Astrocyte (in vitro differentiated cells and primary cell): ENCODE measurements around the gene SIGLEC12. TPM values are rescaled to one million over a fixed set of nuclear protein-coding genes. Genes with fewer than 3 reads are reported as not detected.

Experiments used
- DNase-seq: peaks from one replicate; pipeline ENCODE4 v3.0.0-alpha.2; 2010; ENCODE audit warnings: low read depth
- FAIRE-seq: peaks from 2 replicates; lab custom pipeline; 2011; peaks lifted over from hg19 to GRCh38; lab: Jason Lieb, UNC
- H2AFZ ChIP-seq: 2 replicates; pipeline ENCODE4 v1.6.0; 2012; ENCODE audit warnings: low read depth, low read length, inconsistent platforms
- H3K27ac ChIP-seq: 2 replicates; pipeline ENCODE4 v1.5.1; 2011; ENCODE audit warnings: low read depth, low read length, inconsistent platforms
- H3K27me3 ChIP-seq: 2 replicates; pipeline ENCODE4 v1.6.0; 2011; ENCODE audit warnings: low read length, inconsistent platforms; ENCODE audit not compliant: insufficient read depth
- H3K36me3 ChIP-seq: 2 replicates; pipeline ENCODE4 v1.5.1; 2011; ENCODE audit warnings: low read length, inconsistent platforms; ENCODE audit not compliant: insufficient read depth
- H3K4me1 ChIP-seq: 2 replicates; pipeline ENCODE4 v1.5.1; 2011; ENCODE audit warnings: low read length, inconsistent platforms; ENCODE audit not compliant: insufficient read depth
- H3K4me2 ChIP-seq: 2 replicates; pipeline ENCODE4 v1.6.0; 2012; ENCODE audit warnings: low read length, inconsistent platforms
- H3K4me3 ChIP-seq: 2 replicates; pipeline ENCODE4 v1.5.1; 2011; ENCODE audit warnings: low read depth, mild to moderate bottlenecking, low read length, inconsistent platforms; ENCODE audit not compliant: insufficient read depth
- H3K79me2 ChIP-seq: 2 replicates; pipeline ENCODE4 v1.6.0; 2012; ENCODE audit warnings: mild to moderate bottlenecking, low read length, inconsistent platforms; ENCODE audit not compliant: insufficient read depth
- H3K9ac ChIP-seq: 2 replicates; pipeline ENCODE4 v1.6.0; 2012; ENCODE audit warnings: mild to moderate bottlenecking, low read length, inconsistent platforms
- H3K9me3 ChIP-seq: 2 replicates; pipeline ENCODE4 v1.5.1; 2012; ENCODE audit warnings: low read depth, mild to moderate bottlenecking, low read length, inconsistent platforms; ENCODE audit not compliant: insufficient read depth
- H4K20me1 ChIP-seq: 2 replicates; pipeline ENCODE4 v1.6.0; 2012; ENCODE audit warnings: low read length, inconsistent platforms; ENCODE audit not compliant: insufficient read depth
- H3K27ac Mint-ChIP-seq: one replicate; pipeline ENCODE4 v1.8.0; 2021; ENCODE audit warnings: mild to moderate bottlenecking, mixed read lengths; ENCODE audit not compliant: unreplicated experiment
- H3K27me3 Mint-ChIP-seq: one replicate; pipeline ENCODE4 v1.8.0; 2021; ENCODE audit warnings: low read depth, mixed read lengths; ENCODE audit not compliant: unreplicated experiment
- H3K36me3 Mint-ChIP-seq: one replicate; pipeline ENCODE4 v1.8.0; 2021; ENCODE audit warnings: low read depth, mixed read lengths; ENCODE audit not compliant: unreplicated experiment
- H3K4me1 Mint-ChIP-seq: one replicate; pipeline ENCODE4 v1.8.0; 2021; ENCODE audit warnings: low read depth, mixed read lengths; ENCODE audit not compliant: unreplicated experiment
- H3K4me3 Mint-ChIP-seq: one replicate; pipeline ENCODE4 v1.8.0; 2021; ENCODE audit warnings: mild to moderate bottlenecking, moderate library complexity, mixed read lengths; ENCODE audit not compliant: unreplicated experiment
- H3K9me3 Mint-ChIP-seq: one replicate; pipeline ENCODE4 v1.8.0; 2021; ENCODE audit warnings: mild to moderate bottlenecking, mixed read lengths; ENCODE audit not compliant: unreplicated experiment
- EZH2 ChIP-seq: IDR thresholded peaks from 2 replicates; pipeline ENCODE4 v1.6.1; 2012; ENCODE audit warnings: mild to moderate bottlenecking, low read length, inconsistent platforms; ENCODE audit not compliant: insufficient read depth
- total RNA-seq: library from RNA; stranded (reverse); gene quantifications from 2 replicates; pipeline ENCODE4 v1.2.1, GENCODE V29; 2021
- TF ChIP-seq, protein P1 (sequence below): IDR thresholded peaks from 2 replicates; pipeline ENCODE4 v1.5.1; 2011; ENCODE audit warnings: low read depth, mild to moderate bottlenecking, inconsistent platforms, low read length, moderate library complexity; ENCODE audit not compliant: insufficient read depth

SIGLEC12 gene
- total RNA-seq, 1 donor from 2014 or later = not detected

DNA sequence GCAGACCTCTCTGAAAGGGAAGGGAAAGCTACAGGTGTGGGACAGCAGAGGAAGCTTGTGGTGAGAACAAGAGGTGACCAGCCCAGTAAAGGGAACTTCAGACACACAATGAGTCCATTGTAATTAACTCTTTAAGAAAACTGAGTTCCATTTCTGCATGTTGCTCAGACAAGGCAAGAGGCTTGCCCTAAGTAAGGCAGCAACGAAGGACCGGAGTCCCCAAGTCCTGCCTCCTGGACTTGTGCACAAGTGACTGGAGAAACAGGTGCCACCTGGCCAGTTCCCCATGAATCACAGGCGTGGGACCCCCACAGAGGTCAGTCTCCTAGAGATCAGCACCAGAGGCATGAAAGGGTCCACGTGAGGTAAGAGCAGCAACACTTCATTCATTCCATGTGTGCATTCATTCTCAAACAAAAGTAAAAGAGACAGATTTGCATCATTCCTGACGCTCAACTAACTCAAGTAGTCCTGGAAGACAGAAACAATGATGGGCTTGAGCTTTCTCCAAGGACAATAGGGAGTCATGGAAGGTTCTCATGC is 44.6 kb upstream of the SIGLEC12 start:
- no peak for FAIRE-seq
- Histone ChIP-seq H4K20me1 (no peaks in the 10 kb centered on the region), H2AFZ (no peak overlapping the region), H3K27ac (no peak overlapping the region), H3K27me3 (no peaks in the 10 kb centered on the region), H3K79me2 (no peaks in the 10 kb centered on the region), H3K4me1 (no peaks in the 10 kb centered on the region), H3K36me3 (no peaks in the 10 kb centered on the region), H3K4me2 (no peak overlapping the region), H3K4me3 (no peak overlapping the region), H3K9me3 (peaks cover 3% of the 10 kb centered on the region), H3K9ac (no peak overlapping the region)
- Mint-ChIP-seq H3K9me3 (peaks cover 13% of the 10 kb centered on the region), H3K27me3 (peaks cover 21% of the 10 kb centered on the region), H3K4me1 (peaks cover 4% of the 10 kb centered on the region), H3K4me3 (no peak overlapping the region), H3K27ac (no peak overlapping the region), H3K36me3 (no peaks in the 10 kb centered on the region)
- TF ChIP-seq, protein P1, sequence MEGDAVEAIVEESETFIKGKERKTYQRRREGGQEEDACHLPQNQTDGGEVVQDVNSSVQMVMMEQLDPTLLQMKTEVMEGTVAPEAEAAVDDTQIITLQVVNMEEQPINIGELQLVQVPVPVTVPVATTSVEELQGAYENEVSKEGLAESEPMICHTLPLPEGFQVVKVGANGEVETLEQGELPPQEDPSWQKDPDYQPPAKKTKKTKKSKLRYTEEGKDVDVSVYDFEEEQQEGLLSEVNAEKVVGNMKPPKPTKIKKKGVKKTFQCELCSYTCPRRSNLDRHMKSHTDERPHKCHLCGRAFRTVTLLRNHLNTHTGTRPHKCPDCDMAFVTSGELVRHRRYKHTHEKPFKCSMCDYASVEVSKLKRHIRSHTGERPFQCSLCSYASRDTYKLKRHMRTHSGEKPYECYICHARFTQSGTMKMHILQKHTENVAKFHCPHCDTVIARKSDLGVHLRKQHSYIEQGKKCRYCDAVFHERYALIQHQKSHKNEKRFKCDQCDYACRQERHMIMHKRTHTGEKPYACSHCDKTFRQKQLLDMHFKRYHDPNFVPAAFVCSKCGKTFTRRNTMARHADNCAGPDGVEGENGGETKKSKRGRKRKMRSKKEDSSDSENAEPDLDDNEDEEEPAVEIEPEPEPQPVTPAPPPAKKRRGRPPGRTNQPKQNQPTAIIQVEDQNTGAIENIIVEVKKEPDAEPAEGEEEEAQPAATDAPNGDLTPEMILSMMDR = no peak
- no peak for TF ChIP-seq EZH2
- DNase-seq = no peak

DNA sequence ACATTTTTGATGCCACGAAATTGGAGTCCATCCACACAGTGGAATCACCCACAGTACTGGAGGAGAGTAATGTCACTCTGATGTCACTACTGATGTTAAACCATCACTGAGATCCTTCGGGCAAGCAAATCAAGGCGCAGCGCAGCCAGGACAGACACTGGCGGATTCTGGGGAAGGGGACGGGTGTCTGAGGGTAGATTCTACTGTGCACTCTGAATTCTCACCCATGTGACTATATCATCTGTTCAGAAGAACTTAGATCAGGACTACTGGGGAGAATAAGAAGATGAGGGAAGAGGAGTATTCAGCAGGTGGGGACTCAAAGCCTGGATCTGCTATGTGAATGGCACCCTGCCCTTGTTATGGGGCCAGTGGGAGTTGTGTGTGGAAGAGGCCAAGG is 42.4 kb upstream of the SIGLEC12 start:
- no peak for DNase-seq
- peaks cover 7% of the 10 kb centered on the region for H3K9me3 Mint-ChIP-seq
- H3K4me1 ChIP-seq = no peaks in the 10 kb centered on the region
- H3K4me3 ChIP-seq = no peak overlapping the region
- H3K36me3 ChIP-seq = no peaks in the 10 kb centered on the region
- H3K4me1 Mint-ChIP-seq = peaks cover 4% of the 10 kb centered on the region
- no peaks in the 10 kb centered on the region for H3K79me2 ChIP-seq
- peaks cover 3% of the 10 kb centered on the region for H3K9me3 ChIP-seq
- H2AFZ ChIP-seq = no peak overlapping the region
- no peaks in the 10 kb centered on the region for H3K27me3 ChIP-seq
- H3K27me3 Mint-ChIP-seq = peaks cover 12% of the 10 kb centered on the region
- no peak overlapping the region for H3K27ac ChIP-seq
- H3K27ac Mint-ChIP-seq = no peak overlapping the region
- H3K4me2 ChIP-seq = no peak overlapping the region
- FAIRE-seq = no peak
- H3K4me3 Mint-ChIP-seq = no peak overlapping the region
- no peaks in the 10 kb centered on the region for H3K36me3 Mint-ChIP-seq
- no peak for TF ChIP-seq EZH2
- TF ChIP-seq, protein P1 = no peak
- H4K20me1 ChIP-seq = no peaks in the 10 kb centered on the region
- H3K9ac ChIP-seq = no peak overlapping the region

DNA sequence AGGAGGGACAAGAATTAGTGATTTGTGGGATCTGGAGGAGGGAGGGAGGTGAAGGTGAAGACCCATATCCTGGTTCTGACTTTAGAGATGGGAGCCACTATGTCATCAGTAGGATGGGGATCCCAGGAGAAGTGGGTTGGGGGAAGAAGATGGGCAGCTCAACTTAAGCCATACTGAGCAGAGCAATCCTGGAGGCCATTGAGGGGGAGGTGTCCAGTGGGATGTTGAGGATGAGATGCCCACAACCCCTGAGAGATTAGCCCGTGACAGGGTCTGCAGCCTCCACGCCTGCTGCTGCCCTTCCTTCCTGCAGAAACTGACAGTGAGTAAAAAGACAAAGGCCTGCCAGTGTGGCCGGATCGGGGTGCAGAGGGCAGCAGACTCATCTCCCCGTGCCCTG is 41.1 kb upstream of the SIGLEC12 start:
- H3K9me3 ChIP-seq = peaks cover 4% of the 10 kb centered on the region
- H3K4me1 Mint-ChIP-seq = peaks cover 4% of the 10 kb centered on the region
- H3K4me1 ChIP-seq = no peaks in the 10 kb centered on the region
- FAIRE-seq (no peak), DNase-seq (no peak)
- H3K36me3 Mint-ChIP-seq = no peaks in the 10 kb centered on the region
- no peak overlapping the region for H3K4me2 ChIP-seq
- H3K79me2 ChIP-seq = no peaks in the 10 kb centered on the region
- peaks cover 8% of the 10 kb centered on the region for H3K27me3 Mint-ChIP-seq
- no peak overlapping the region for H3K27ac ChIP-seq
- H3K9ac ChIP-seq = no peak overlapping the region
- TF ChIP-seq EZH2 = no peak
- TF ChIP-seq, protein P1 = no peak
- no peak overlapping the region for H3K4me3 ChIP-seq
- H3K27me3 ChIP-seq = no peaks in the 10 kb centered on the region
- no peak overlapping the region for H3K4me3 Mint-ChIP-seq
- H4K20me1 ChIP-seq = no peaks in the 10 kb centered on the region
- no peaks in the 10 kb centered on the region for H3K36me3 ChIP-seq
- peaks cover 7% of the 10 kb centered on the region for H3K9me3 Mint-ChIP-seq
- no peak overlapping the region for H3K27ac Mint-ChIP-seq
- no peak overlapping the region for H2AFZ ChIP-seq
